Measurements from ENCODE around the gene CDK16. TPM values are rescaled to one million over a fixed set of nuclear protein-coding genes. Genes with fewer than 3 reads are reported as not detected.

Gene CDK16
- total RNA-seq, 4 donors from 2014 or later: 51.9 to 87.1 (median 65.4) TPM

GRCh38 chrX:47264483-47265173 lies 46.1 kb downstream of the CDK16 start:
- DNase-seq (ENCODE audit: extremely low spot score): no peak
- Histone ChIP-seq H3K4me1 (no peaks in the 10 kb centered on the region), H3K9me3 (no peaks in the 10 kb centered on the region), H3K27me3 (no peaks in the 10 kb centered on the region), H3K36me3 (no peaks in the 10 kb centered on the region), H3K4me3 (no peak overlapping the region), H3K27ac (replicated peaks in 1 of 4) (no peak overlapping the region)
- intact Hi-C loops (cut with DNase I): no loop called here
- no peak for TF ChIP-seq CTCF (IDR thresholded peaks at IDR 0.05)
- no peak for TF ChIP-seq POLR2A (IDR thresholded peaks at IDR 0.05; ENCODE audit: low read depth)
- no peak for TF ChIP-seq POLR2AphosphoS5 (IDR thresholded peaks at IDR 0.05)
- 55% methylated on average over 7 of the region's 7 CpGs for WGBS

- WGBS: 81% methylated on average over 6 of the region's 7 CpGs
- H3K4me3 ChIP-seq: no peak overlapping the region
- intact Hi-C loops (cut with DNase I): no loop called here
These were observed 48.2 kb downstream of the CDK16 start for GRCh38 chrX:47266643-47267042.

GRCh38 chrX:47272013-47272408 lies 53.5 kb downstream of the CDK16 start:
- no peaks in the 10 kb centered on the region for H3K4me1 ChIP-seq
- no peaks in the 10 kb centered on the region for H3K36me3 ChIP-seq
- peaks cover 0 to 3% (median 0%) of the 10 kb centered on the region in 4 donors for H3K27me3 ChIP-seq
- intact Hi-C loops (cut with DNase I): no loop called here
- WGBS: 33% methylated on average over 1 of the region's 2 CpGs
- H3K4me3 ChIP-seq: no peak overlapping the region
- no peaks in the 10 kb centered on the region for H3K9me3 ChIP-seq
- no peak overlapping the region for H3K27ac ChIP-seq (replicated peaks in 1 of 4)
- no peak for DNase-seq (ENCODE audit: extremely low spot score)
- TF ChIP-seq EP300 (IDR thresholded peaks at IDR 0.05): no peak
- TF ChIP-seq POLR2A (IDR thresholded peaks at IDR 0.05; ENCODE audit: low read depth): no peak
- TF ChIP-seq POLR2AphosphoS5 (IDR thresholded peaks at IDR 0.05): no peak
- no peak for TF ChIP-seq CTCF (IDR thresholded peaks at IDR 0.05)

More at GRCh38 chrX:47266643-47267042, 48.2 kb downstream of the CDK16 start:
- no peak for TF ChIP-seq POLR2AphosphoS5 (IDR thresholded peaks at IDR 0.05)
- no peak for DNase-seq (ENCODE audit: extremely low spot score)
- H3K27ac ChIP-seq (replicated peaks in 1 of 4): no peak overlapping the region
- no peaks in the 10 kb centered on the region for H3K36me3 ChIP-seq
- H3K27me3 ChIP-seq: no peaks in the 10 kb centered on the region
- no peaks in the 10 kb centered on the region for H3K9me3 ChIP-seq
- no peaks in the 10 kb centered on the region for H3K4me1 ChIP-seq

GRCh38 chrX:47273011-47273730 lies 54.7 kb downstream of the CDK16 start:
- whole genome bisulfite sequencing: 83% methylated on average over 3 of the region's 7 CpGs
- intact Hi-C loops (cut with DNase I): no loop called here

More at GRCh38 chrX:47273011-47273730, 54.7 kb downstream of the CDK16 start:
- Histone ChIP-seq H3K4me3 (no peak overlapping the region), H3K27me3 (peaks cover 0 to 3% (median 0%) of the 10 kb centered on the region in 4 donors), H3K9me3 (no peaks in the 10 kb centered on the region), H3K36me3 (no peaks in the 10 kb centered on the region), H3K4me1 (no peaks in the 10 kb centered on the region), H3K27ac (replicated peaks in 1 of 4) (no peak overlapping the region)
- DNase-seq (ENCODE audit: extremely low spot score): no peak
- TF ChIP-seq CTCF (IDR thresholded peaks at IDR 0.05) (no peak), POLR2A (IDR thresholded peaks at IDR 0.05; ENCODE audit: low read depth) (no peak), EP300 (IDR thresholded peaks at IDR 0.05) (no peak), POLR2AphosphoS5 (IDR thresholded peaks at IDR 0.05) (no peak)
